GM12891 (cell line): ENCODE data around the gene MCM3AP.

Experiments
- DNase-seq: peaks from one replicate; pipeline ENCODE4 v3.0.0; 2011; ENCODE audit warnings: low spot score; ENCODE audit not compliant: insufficient read length
- FAIRE-seq: peaks from 2 replicates; lab custom pipeline; 2011; peaks lifted over from hg19 to GRCh38; lab: Jason Lieb, UNC
- PAX5 ChIP-seq: IDR thresholded peaks from 2 replicates; pipeline ENCODE4 v1.6.1; 2011; ENCODE audit warnings: low read length, moderate library complexity, mild to moderate bottlenecking; ENCODE audit not compliant: insufficient read depth, severe bottlenecking
- POLR2A ChIP-seq: IDR thresholded peaks from 2 replicates; pipeline ENCODE4 v1.6.1; 2011; ENCODE audit warnings: low read depth, low read length, control low read depth
- POLR2AphosphoS5 ChIP-seq: IDR thresholded peaks from 2 replicates; pipeline ENCODE4 v1.6.1; 2011; ENCODE audit warnings: low read depth, low read length, control low read depth
- POU2F2 ChIP-seq: IDR thresholded peaks from 2 replicates; pipeline ENCODE4 v1.6.1; 2011; ENCODE audit warnings: low read depth, mild to moderate bottlenecking, control low read depth, low read length, moderate library complexity
- SPI1 ChIP-seq: IDR thresholded peaks from 2 replicates; pipeline ENCODE4 v1.6.1; 2011; ENCODE audit warnings: low read depth, low read length, control low read depth
- TAF1 ChIP-seq: IDR thresholded peaks from 2 replicates; pipeline ENCODE4 v1.6.1; 2011; ENCODE audit warnings: low read depth, low read length, control low read depth

The MCM3AP gene

GRCh38 chr21:46264046-46264689, 21.2 kb downstream of the MCM3AP start:
- FAIRE-seq = no peak
- DNase-seq = no peak
- no peak for TF ChIP-seq POLR2A
- TF ChIP-seq POU2F2 = no peak
- TF ChIP-seq PAX5 = no peak
- TF ChIP-seq SPI1 = no peak
- TF ChIP-seq POLR2AphosphoS5 = no peak
- TF ChIP-seq TAF1 = no peak

GRCh38 chr21:46256501-46256994, 28.9 kb downstream of the MCM3AP start:
- no peak for FAIRE-seq
- no peak for DNase-seq
- no peak for TF ChIP-seq POU2F2
- TF ChIP-seq POLR2AphosphoS5 = no peak
- no peak for TF ChIP-seq POLR2A
- no peak for TF ChIP-seq PAX5
- TF ChIP-seq TAF1 = no peak
- TF ChIP-seq SPI1 = no peak

GRCh38 chr21:46255758-46256337, 29.6 kb downstream of the MCM3AP start:
- DNase-seq (no peak), FAIRE-seq (no peak)
- TF ChIP-seq POLR2A (no peak), SPI1 (no peak), TAF1 (no peak), POLR2AphosphoS5 (no peak), POU2F2 (no peak), PAX5 (no peak)

GRCh38 chr21:46255166-46255565, 30.2 kb downstream of the MCM3AP start:
- FAIRE-seq (no peak), DNase-seq (no peak)
- TF ChIP-seq SPI1 = no peak
- TF ChIP-seq TAF1 = no peak
- no peak for TF ChIP-seq POU2F2
- TF ChIP-seq PAX5 = no peak
- TF ChIP-seq POLR2A = no peak

GRCh38 chr21:46254208-46254975, 31.0 kb downstream of the MCM3AP start:
- peak; percentile 45 for DNase-seq
- no peak for FAIRE-seq
- TF ChIP-seq POU2F2 = 0 out of 2 replicates have a peak, but pooled peaks have one; percentile 52
- peak; percentile 63; the same call in 1 of the 2 replicates for TF ChIP-seq POLR2AphosphoS5
- no peak for TF ChIP-seq POLR2A
- no peak for TF ChIP-seq PAX5
- TF ChIP-seq SPI1 = no peak
- TF ChIP-seq TAF1 = no peak

- DNase-seq (no peak), FAIRE-seq (peak; percentile 86)
- TF ChIP-seq POLR2A (peak; percentile 50; the same call in 1 of the 2 replicates), POU2F2 (no peak)
Measured at GRCh38 chr21:46253610-46254124, 31.7 kb downstream of the MCM3AP start.

- FAIRE-seq = no peak
- DNase-seq = no peak
- TF ChIP-seq POLR2AphosphoS5 (no peak), TAF1 (no peak), SPI1 (no peak), POLR2A (no peak), POU2F2 (no peak), PAX5 (no peak)
Measured at GRCh38 chr21:46252840-46253239, 32.6 kb downstream of the MCM3AP start.

GRCh38 chr21:46250146-46250725, 35.2 kb downstream of the MCM3AP start:
- FAIRE-seq = peak; percentile 28
- DNase-seq = no peak
- no peak for TF ChIP-seq POLR2AphosphoS5
- no peak for TF ChIP-seq TAF1
- no peak for TF ChIP-seq SPI1
- no peak for TF ChIP-seq PAX5
- TF ChIP-seq POU2F2 = no peak

- no peak for FAIRE-seq
- no peak for DNase-seq
- TF ChIP-seq POLR2AphosphoS5 (no peak), SPI1 (no peak), POLR2A (no peak), POU2F2 (no peak), PAX5 (no peak), TAF1 (no peak)
Measured at GRCh38 chr21:46248827-46249226, 36.6 kb downstream of the MCM3AP start.
